Karpas-422 (cell line): ENCODE data around the gene DNAJB13. TPM values are rescaled to one million over a fixed set of nuclear protein-coding genes. Genes with fewer than 3 reads are reported as not detected.
A peak's percentile ranks its signal among the peaks of the same experiment; 100 is the strongest.

Experiments
- DNase-seq: peaks from one replicate; pipeline ENCODE4 v3.0.0-alpha.2; 2015
- H2AFZ ChIP-seq: fragments of 200-600 bp; sonication (generic); 2 replicates; pipeline ENCODE4 v1.6.1; 2014; ENCODE audit warnings: antibody characterized with exemption, low read length, mixed read lengths
- H3K27ac ChIP-seq: fragments of 200-600 bp; sonication (generic); 2 replicates; pipeline ENCODE4 v1.5.1; 2014; ENCODE audit warnings: mild to moderate bottlenecking, low read length, moderate library complexity
- H3K27me3 ChIP-seq: fragments of 200-600 bp; sonication (generic); 2 replicates; pipeline ENCODE4 v1.6.1; 2014; ENCODE audit warnings: low read length, mixed read lengths
- H3K36me3 ChIP-seq: fragments of 200-600 bp; sonication (generic); 2 replicates; pipeline ENCODE4 v1.6.1; 2014; ENCODE audit warnings: low read length, mixed read lengths; ENCODE audit not compliant: insufficient read depth
- H3K4me1 ChIP-seq: fragments of 200-600 bp; sonication (generic); 2 replicates; pipeline ENCODE4 v1.6.1; 2014; ENCODE audit warnings: mild to moderate bottlenecking, low read length, mixed read lengths
- H3K4me2 ChIP-seq: fragments of 200-600 bp; sonication (generic); 2 replicates; pipeline ENCODE4 v1.6.1; 2014; ENCODE audit warnings: low read length, low read depth, mild to moderate bottlenecking; ENCODE audit not compliant: poor library complexity, severe bottlenecking
- H3K4me3 ChIP-seq: fragments of 200-600 bp; sonication (generic); 2 replicates; pipeline ENCODE4 v1.5.1; 2014; ENCODE audit warnings: mild to moderate bottlenecking, antibody characterized with exemption, low read length, mixed read lengths
- H3K79me2 ChIP-seq: fragments of 200-600 bp; sonication (generic); 2 replicates; pipeline ENCODE4 v1.6.1; 2014; ENCODE audit warnings: mild to moderate bottlenecking, low read length, mixed read lengths
- H3K9ac ChIP-seq: fragments of 200-600 bp; sonication (generic); 2 replicates; pipeline ENCODE4 v1.6.0; 2014; ENCODE audit warnings: low read length
- H3K9me2 ChIP-seq: fragments of 200-600 bp; sonication (generic), shearing (Covaris generic); replicated peaks from 2 replicates; pipeline ENCODE4 v1.6.0; 2014; ENCODE audit warnings: mild to moderate bottlenecking, low read length, moderate library complexity; ENCODE audit not compliant: insufficient read depth
- H3K9me3 ChIP-seq: fragments of 300-700, 200-600 bp; sonication (generic); 2 replicates; pipeline ENCODE4 v1.6.1; 2014; ENCODE audit warnings: low read length, mixed read lengths
- H4K20me1 ChIP-seq: fragments of 200-600 bp; sonication (generic); 2 replicates; pipeline ENCODE4 v1.6.1; 2014; ENCODE audit warnings: mild to moderate bottlenecking, antibody characterized with exemption, low read length, low read depth; ENCODE audit not compliant: insufficient read depth
- total RNA-seq: library from RNA; depleted of rRNA; stranded (reverse); fragments of >200 nt; shearing (Covaris generic); gene quantifications from 2 replicates; pipeline ENCODE4 v1.2.3, GENCODE V29; 2014; ENCODE audit warnings: low replicate concordance

The DNAJB13 gene
- total RNA-seq, 1 experiment from 2014 or later, result not detected

- Histone ChIP-seq H4K20me1 (no peaks in the 10 kb centered on the region), H3K9me2 (no peaks in the 10 kb centered on the region), H3K79me2 (no peaks in the 10 kb centered on the region), H3K9ac (no peak overlapping the region), H3K36me3 (no peaks in the 10 kb centered on the region), H3K27ac (peak overlapping the region; percentile 66), H3K4me1 (peaks cover 94% of the 10 kb centered on the region), H2AFZ (no peak overlapping the region), H3K9me3 (no peaks in the 10 kb centered on the region), H3K27me3 (no peaks in the 10 kb centered on the region), H3K4me3 (no peak overlapping the region), H3K4me2 (peak overlapping the region; percentile 18)
- DNase-seq, result peak; percentile 50
These were observed 44.9 kb downstream of the DNAJB13 start for GRCh38 chr11:73995731-73996130.

DNA sequence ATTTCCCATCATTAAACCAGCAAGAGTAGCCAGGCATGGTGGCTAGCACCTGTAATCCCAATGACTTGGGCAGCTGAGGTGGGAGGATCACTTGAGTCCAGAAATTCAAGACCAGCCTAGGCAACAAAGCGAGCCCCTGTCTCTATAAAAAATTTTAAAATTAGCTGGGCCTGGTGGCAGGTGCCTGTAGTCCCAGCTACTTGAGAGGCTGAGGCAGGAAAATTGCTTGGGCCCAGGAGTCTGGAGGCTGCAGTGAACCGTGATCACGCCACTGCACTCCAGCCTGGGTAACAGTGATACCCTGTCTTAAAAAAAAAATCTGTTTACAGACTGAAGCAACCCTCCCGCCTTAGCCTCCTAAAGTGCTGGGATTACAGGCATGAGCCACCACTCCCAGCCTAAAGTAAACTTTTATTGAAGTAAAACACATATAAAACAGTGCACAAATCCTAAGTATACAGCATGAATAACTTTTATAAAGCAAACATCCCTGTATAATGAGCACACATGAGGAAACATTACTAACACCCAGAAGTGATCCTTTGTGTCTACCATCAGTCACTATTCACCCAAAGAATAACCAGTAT is 45.4 kb downstream of the DNAJB13 start:
- Histone ChIP-seq H3K9me2 (no peaks in the 10 kb centered on the region), H3K27me3 (no peaks in the 10 kb centered on the region), H3K27ac (peak overlapping the region; percentile 66), H2AFZ (no peak overlapping the region), H3K4me2 (no peak overlapping the region), H4K20me1 (no peaks in the 10 kb centered on the region; the same call in 1 of the 2 replicates), H3K9me3 (no peaks in the 10 kb centered on the region), H3K4me1 (peaks cover 90% of the 10 kb centered on the region), H3K79me2 (no peaks in the 10 kb centered on the region), H3K9ac (no peak overlapping the region), H3K4me3 (no peak overlapping the region), H3K36me3 (0 out of 2 replicates have a peak, but pooled peaks cover 1% of the 10 kb centered on the region)
- DNase-seq, result peak; percentile 40

DNA sequence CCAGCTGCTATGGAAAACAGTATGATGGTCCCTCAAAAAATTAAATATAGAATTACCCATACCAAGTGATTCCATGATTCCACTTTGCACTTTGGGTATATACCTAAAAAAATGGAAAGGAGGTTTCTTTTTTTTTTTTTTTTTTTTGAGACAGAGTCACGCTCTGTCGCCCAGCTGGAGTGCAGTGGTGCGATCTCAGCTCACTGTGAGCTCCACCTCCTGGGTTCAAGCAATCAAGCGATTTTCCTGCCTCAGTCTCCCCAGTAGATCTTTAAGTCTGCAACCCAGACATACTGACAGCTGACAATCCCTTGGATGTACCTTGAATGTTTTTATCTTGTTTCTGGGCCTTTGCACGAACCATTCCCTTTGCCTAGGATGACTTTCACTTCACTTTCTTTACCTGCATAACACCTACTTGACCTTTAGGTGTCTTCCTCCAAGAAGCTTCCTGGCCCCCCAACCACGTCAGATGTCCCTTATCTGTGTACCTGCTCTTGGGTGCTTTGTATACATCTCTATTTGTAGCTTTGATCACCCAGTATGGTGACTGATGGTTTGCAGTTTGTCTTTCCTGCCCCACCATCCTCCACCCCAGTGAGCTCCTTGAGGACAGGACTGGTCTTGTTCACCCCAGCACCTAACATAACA is 46.4 kb downstream of the DNAJB13 start:
- Histone ChIP-seq H3K4me1 (peaks cover 80% of the 10 kb centered on the region), H3K27me3 (no peaks in the 10 kb centered on the region), H2AFZ (no peak overlapping the region), H3K9ac (no peak overlapping the region), H3K36me3 (0 out of 2 replicates have a peak, but pooled peaks cover 6% of the 10 kb centered on the region), H3K27ac (peak overlapping the region; percentile 66; the same call in 1 of the 2 replicates), H3K9me2 (no peaks in the 10 kb centered on the region), H4K20me1 (no peaks in the 10 kb centered on the region; the same call in 1 of the 2 replicates), H3K4me3 (0 out of 2 replicates have a peak overlapping the region, but pooled peaks have one; percentile 14), H3K79me2 (no peaks in the 10 kb centered on the region), H3K4me2 (peak overlapping the region; percentile 40), H3K9me3 (no peaks in the 10 kb centered on the region)
- DNase-seq, result no peak

GRCh38 chr11:73998846-73999575 is 48.2 kb downstream of the DNAJB13 start:
- no peaks in the 10 kb centered on the region for H3K79me2 ChIP-seq
- H3K9ac ChIP-seq, result no peak overlapping the region
- peaks cover 65% of the 10 kb centered on the region for H3K4me1 ChIP-seq
- H3K36me3 ChIP-seq, result peaks cover 17% of the 10 kb centered on the region; the same call in 1 of the 2 replicates
- no peak overlapping the region for H3K27ac ChIP-seq
- H3K9me3 ChIP-seq, result no peaks in the 10 kb centered on the region
- H3K4me2 ChIP-seq, result peak overlapping the region; percentile 2
- no peaks in the 10 kb centered on the region for H3K9me2 ChIP-seq
- DNase-seq, result no peak
- H2AFZ ChIP-seq, result no peak overlapping the region
- H4K20me1 ChIP-seq, result no peaks in the 10 kb centered on the region; the same call in 1 of the 2 replicates
- no peak overlapping the region for H3K4me3 ChIP-seq
- H3K27me3 ChIP-seq, result no peaks in the 10 kb centered on the region

DNA sequence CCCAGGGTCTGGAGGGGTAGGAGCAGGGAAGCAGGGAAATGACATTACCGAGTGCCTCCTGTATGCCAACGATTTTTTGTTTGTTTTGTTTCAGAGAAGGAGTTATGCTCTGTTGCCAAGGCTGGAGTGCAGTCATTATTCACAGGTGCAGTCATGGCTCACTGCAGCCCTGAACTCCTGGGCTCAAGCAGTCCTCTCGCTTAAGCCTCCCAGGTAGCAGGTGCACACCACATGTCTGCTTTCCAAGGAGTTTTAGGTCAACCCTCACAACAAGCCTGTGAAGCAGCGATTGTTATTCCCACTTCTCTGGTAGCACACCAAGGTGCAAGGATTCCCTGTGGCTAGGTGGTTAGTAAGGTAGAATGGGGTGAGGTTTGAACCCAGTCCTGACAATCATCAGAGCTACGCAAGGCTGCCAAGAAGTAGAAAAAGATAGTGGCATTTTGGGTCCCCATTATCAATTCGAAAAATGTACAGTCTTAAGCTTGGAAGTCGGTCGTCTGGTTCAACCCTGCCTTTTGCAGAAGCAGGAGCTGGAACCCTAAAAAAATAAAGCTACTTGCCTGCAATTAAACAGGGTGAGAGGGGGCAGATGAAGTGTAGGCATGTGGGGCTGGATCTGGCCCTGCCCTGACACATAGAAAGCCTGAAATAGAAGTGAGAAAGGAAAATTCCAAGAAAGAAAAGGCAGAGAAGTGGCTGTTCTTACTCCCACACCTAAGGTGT is 48.9 kb downstream of the DNAJB13 start:
- DNase-seq, result peak; percentile 69
- Histone ChIP-seq H3K36me3 (peaks cover 17% of the 10 kb centered on the region; the same call in 1 of the 2 replicates), H3K4me2 (peak overlapping the region; percentile 2), H2AFZ (no peak overlapping the region), H3K27me3 (no peaks in the 10 kb centered on the region), H4K20me1 (no peaks in the 10 kb centered on the region; the same call in 1 of the 2 replicates), H3K27ac (no peak overlapping the region), H3K4me3 (no peak overlapping the region), H3K9ac (no peak overlapping the region), H3K4me1 (peaks cover 57% of the 10 kb centered on the region), H3K9me2 (no peaks in the 10 kb centered on the region), H3K79me2 (no peaks in the 10 kb centered on the region), H3K9me3 (no peaks in the 10 kb centered on the region)

GRCh38 chr11:74000307-74001133 is 49.7 kb downstream of the DNAJB13 start:
- no peak for DNase-seq
- H3K9me3 ChIP-seq, result no peaks in the 10 kb centered on the region
- no peak overlapping the region for H2AFZ ChIP-seq
- no peaks in the 10 kb centered on the region for H3K9me2 ChIP-seq
- no peak overlapping the region for H3K9ac ChIP-seq
- peaks cover 17% of the 10 kb centered on the region; the same call in 1 of the 2 replicates for H3K36me3 ChIP-seq
- no peak overlapping the region for H3K4me2 ChIP-seq
- no peaks in the 10 kb centered on the region for H3K79me2 ChIP-seq
- H4K20me1 ChIP-seq, result no peaks in the 10 kb centered on the region; the same call in 1 of the 2 replicates
- H3K27ac ChIP-seq, result no peak overlapping the region
- no peaks in the 10 kb centered on the region for H3K27me3 ChIP-seq
- no peak overlapping the region for H3K4me3 ChIP-seq
- peaks cover 49% of the 10 kb centered on the region for H3K4me1 ChIP-seq

DNA sequence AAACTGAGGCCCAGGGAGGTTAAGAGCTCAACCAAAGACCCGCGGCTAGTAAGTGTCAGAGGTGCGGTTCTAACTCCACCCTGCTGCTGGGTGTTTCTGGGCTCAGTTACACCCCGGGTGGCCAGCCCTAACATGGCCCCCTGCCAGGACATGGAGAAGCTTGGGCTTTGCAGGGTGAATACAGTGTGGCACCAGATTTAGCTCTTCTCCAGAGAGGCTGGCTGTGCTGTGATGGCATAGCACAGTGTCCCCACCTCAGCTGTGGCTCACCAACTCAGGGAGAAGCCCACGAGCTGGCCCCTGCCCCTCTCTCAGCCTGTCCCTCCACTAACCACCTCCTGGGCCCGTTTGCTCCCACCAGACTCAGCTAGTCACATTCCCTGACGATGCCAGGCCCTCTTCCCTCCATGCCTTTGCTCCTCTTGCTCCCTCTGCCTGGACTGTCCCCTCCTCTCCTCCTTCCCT is 51.0 kb downstream of the DNAJB13 start:
- Histone ChIP-seq H3K4me2 (no peak overlapping the region), H3K27me3 (no peaks in the 10 kb centered on the region), H3K9me2 (no peaks in the 10 kb centered on the region), H3K9ac (no peak overlapping the region), H2AFZ (no peak overlapping the region), H3K36me3 (peaks cover 17% of the 10 kb centered on the region; the same call in 1 of the 2 replicates), H3K4me1 (peaks cover 36% of the 10 kb centered on the region), H4K20me1 (no peaks in the 10 kb centered on the region; the same call in 1 of the 2 replicates), H3K4me3 (no peak overlapping the region), H3K79me2 (no peaks in the 10 kb centered on the region), H3K9me3 (no peaks in the 10 kb centered on the region), H3K27ac (no peak overlapping the region)
- no peak for DNase-seq
